HepG2 (cell line): ENCODE measurements around the gene NUP153. TPM values are rescaled to one million over a fixed set of nuclear protein-coding genes. Genes with fewer than 3 reads are reported as not detected.

Experiments
- ARID3A ChIP-seq: IDR thresholded peaks from 2 replicates; pipeline ENCODE4 v1.6.1; 2012; ENCODE audit warnings: low read depth, low read length, improper control_type of control experiment
- ARID4A ChIP-seq: sonication (generic); formaldehyde crosslinking; IDR thresholded peaks from 2 replicates; pipeline ENCODE4 v1.5.0; 2020; ENCODE audit warnings: mild to moderate bottlenecking, missing genetic modification reagents, borderline replicate concordance
- EP300 ChIP-seq, 3 experiments: sonication (generic) in 1 of 3; formaldehyde crosslinking in 1 of 3; IDR thresholded peaks; 2 replicates each; pipeline versions ENCODE4 v1.5.1 to v1.6.1; 2011 to 2020; ENCODE audit warnings: low read depth in 2 of 3, low read length in 2 of 3, borderline replicate concordance in 1 of 3, improper control_type of control experiment in 1 of 3, mild to moderate bottlenecking in 1 of 3, missing genetic modification reagents in 1 of 3, moderate library complexity in 1 of 3
- FOXJ3 ChIP-seq: sonication (generic); formaldehyde crosslinking; IDR thresholded peaks from 2 replicates; pipeline ENCODE4 v1.4.0; 2020; ENCODE audit warnings: missing genetic modification reagents, mild to moderate bottlenecking, borderline replicate concordance
- FOXP1 ChIP-seq, 2 experiments: fragments of 450-650 bp in 1 of 2; IDR thresholded peaks; 2 replicates each; pipeline ENCODE4 v1.6.1; 2017 to 2018; ENCODE audit warnings: antibody characterized with exemption in 1 of 2
- GATAD2A ChIP-seq: IDR thresholded peaks from 2 replicates; pipeline ENCODE4 v1.6.1; 2016
- HDAC2 ChIP-seq: sonication (generic); formaldehyde crosslinking; IDR thresholded peaks from 2 replicates; pipeline ENCODE4 v1.4.0; 2020; ENCODE audit warnings: missing genetic modification reagents
- HNF4G ChIP-seq, 2 experiments: sonication (generic) in 1 of 2; formaldehyde crosslinking in 1 of 2; IDR thresholded peaks; 2 replicates each; pipeline versions ENCODE4 v1.4.0 to v1.6.1; 2011 to 2020; ENCODE audit warnings: borderline replicate concordance in 2 of 2, low read depth in 2 of 2, mild to moderate bottlenecking in 2 of 2, low read length in 1 of 2, missing genetic modification reagents in 1 of 2, moderate library complexity in 1 of 2
- HOXA9 ChIP-seq: sonication (generic); formaldehyde crosslinking; IDR thresholded peaks from 2 replicates; pipeline ENCODE4 v1.8.1; 2022; ENCODE audit warnings: missing genetic modification reagents, mild to moderate bottlenecking, moderate library complexity, borderline replicate concordance
- MIXL1 ChIP-seq: IDR thresholded peaks from 2 replicates; pipeline ENCODE4 v1.6.1; 2016
- MXD4 ChIP-seq: IDR thresholded peaks from 2 replicates; pipeline ENCODE4 v1.6.1; 2016; ENCODE audit warnings: mild to moderate bottlenecking, missing biosample characterization, missing genetic modification reagents
- POLR2A ChIP-seq, 2 experiments: IDR thresholded peaks; 2 replicates each; pipeline ENCODE4 v1.6.1; 2011; ENCODE audit warnings: low read depth in 2 of 2, low read length in 2 of 2, mild to moderate bottlenecking in 1 of 2, moderate library complexity in 1 of 2; ENCODE audit not compliant: insufficient read depth in 1 of 2
- POLR2AphosphoS2 ChIP-seq: IDR thresholded peaks from 2 replicates; pipeline ENCODE4 v1.6.1; 2011; ENCODE audit warnings: low read depth, low read length, improper control_type of control experiment
- RXRB ChIP-seq: IDR thresholded peaks from 2 replicates; pipeline ENCODE4 v1.6.1; 2016; ENCODE audit warnings: borderline replicate concordance, missing genetic modification reagents, missing compliant biosample characterization
- SALL2 ChIP-seq: sonication (generic); formaldehyde crosslinking; IDR thresholded peaks from 2 replicates; pipeline ENCODE4 v1.8.1; 2023; ENCODE audit warnings: mild to moderate bottlenecking, missing genetic modification reagents, inconsistent platforms
- polyA plus RNA-seq, 8 experiments: library from polyadenylated mRNA; depleted of rRNA in 3 of 8; stranded (reverse) in 7 of 8; unstranded in 1 of 8; fragments of >200 nt; fragmentation: Illumina TruSeq in 4 of 8; extraction: Trizol in 4 of 8; gene quantifications; 2 replicates each; pipeline versions ENCODE4 v1.2.1 to v1.2.3, GENCODE V29; 2011 to 2016; ENCODE audit warnings: low read depth in 4 of 8, missing spikeins in 1 of 8, mixed read lengths in 1 of 8; ENCODE audit not compliant: insufficient read depth in 1 of 8
- total RNA-seq, 5 experiments: library from RNA; depleted of rRNA; stranded (reverse); fragments of >200 nt; fragmentation: Illumina TruSeq; extraction: Trizol; gene quantifications; 2 replicates each; pipeline ENCODE4 v1.2.3, GENCODE V29; 2016; ENCODE audit warnings: low read depth in 1 of 5
- TF ChIP-seq, protein P1 (sequence below): sonication (generic); formaldehyde crosslinking; IDR thresholded peaks from 2 replicates; pipeline ENCODE4 v1.4.0; 2020; ENCODE audit warnings: missing genetic modification reagents
- TF ChIP-seq, protein P2 (sequence below): sonication (generic); formaldehyde crosslinking; conservative IDR thresholded peaks from 2 replicates; pipeline ENCODE4 v1.4.0; 2020; ENCODE audit warnings: mild to moderate bottlenecking, missing genetic modification reagents, moderate library complexity

NUP153 gene
- total and polyA plus RNA-seq, 2 of the 13 experiments (the other 11 are each of a cell fraction or from before 2014, with no cell fraction given) = 29.8 to 55.2 TPM

DNA sequence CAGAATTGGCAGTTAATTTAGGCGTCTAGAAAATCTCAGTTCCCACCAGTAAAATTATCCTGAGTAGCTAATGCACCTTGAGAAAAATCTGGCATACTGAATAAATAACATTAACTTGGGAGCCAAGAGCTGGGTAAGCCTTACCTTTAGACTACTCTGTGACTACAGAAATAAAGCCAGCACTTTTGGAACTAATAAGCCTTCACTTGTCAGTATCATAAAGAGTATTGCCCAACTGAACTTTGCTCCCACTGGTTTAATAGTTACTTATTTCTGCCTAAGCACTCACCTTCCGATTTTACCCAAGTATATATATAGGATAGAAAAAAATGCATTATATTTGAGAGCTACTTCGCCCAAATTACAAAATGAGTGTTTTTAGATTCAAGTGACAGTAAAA, 95.9 kb downstream of the NUP153 start (continued):
- no peak for TF ChIP-seq ARID4A
- TF ChIP-seq HOXA9 (CRISPR knock-in tag) = no peak
- TF ChIP-seq, protein P1, sequence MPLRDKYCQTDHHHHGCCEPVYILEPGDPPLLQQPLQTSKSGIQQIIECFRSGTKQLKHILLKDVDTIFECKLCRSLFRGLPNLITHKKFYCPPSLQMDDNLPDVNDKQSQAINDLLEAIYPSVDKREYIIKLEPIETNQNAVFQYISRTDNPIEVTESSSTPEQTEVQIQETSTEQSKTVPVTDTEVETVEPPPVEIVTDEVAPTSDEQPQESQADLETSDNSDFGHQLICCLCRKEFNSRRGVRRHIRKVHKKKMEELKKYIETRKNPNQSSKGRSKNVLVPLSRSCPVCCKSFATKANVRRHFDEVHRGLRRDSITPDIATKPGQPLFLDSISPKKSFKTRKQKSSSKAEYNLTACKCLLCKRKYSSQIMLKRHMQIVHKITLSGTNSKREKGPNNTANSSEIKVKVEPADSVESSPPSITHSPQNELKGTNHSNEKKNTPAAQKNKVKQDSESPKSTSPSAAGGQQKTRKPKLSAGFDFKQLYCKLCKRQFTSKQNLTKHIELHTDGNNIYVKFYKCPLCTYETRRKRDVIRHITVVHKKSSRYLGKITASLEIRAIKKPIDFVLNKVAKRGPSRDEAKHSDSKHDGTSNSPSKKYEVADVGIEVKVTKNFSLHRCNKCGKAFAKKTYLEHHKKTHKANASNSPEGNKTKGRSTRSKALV (CRISPR knock-in tag) = peak; percentile 52; the same call in 1 of the 2 replicates
- peak; percentile 84 for TF ChIP-seq HNF4G (IDR thresholded peaks at IDR 0.05; ENCODE audit: borderline replicate concordance, low read depth, low read length)
- no peak for TF ChIP-seq HNF4G (CRISPR knock-in tag; IDR thresholded peaks at IDR 0.05; ENCODE audit: borderline replicate concordance, low read depth)
- peak; percentile 68; the same call in 1 of the 2 replicates for TF ChIP-seq GATAD2A (CRISPR knock-in tag)
- peak; percentile 67 for TF ChIP-seq MIXL1 (CRISPR knock-in tag)
- TF ChIP-seq RXRB (CRISPR knock-in tag) = peak; percentile 15; the same call in 1 of the 2 replicates
- peak; percentile 93 for TF ChIP-seq ARID3A
- TF ChIP-seq, protein P2, sequence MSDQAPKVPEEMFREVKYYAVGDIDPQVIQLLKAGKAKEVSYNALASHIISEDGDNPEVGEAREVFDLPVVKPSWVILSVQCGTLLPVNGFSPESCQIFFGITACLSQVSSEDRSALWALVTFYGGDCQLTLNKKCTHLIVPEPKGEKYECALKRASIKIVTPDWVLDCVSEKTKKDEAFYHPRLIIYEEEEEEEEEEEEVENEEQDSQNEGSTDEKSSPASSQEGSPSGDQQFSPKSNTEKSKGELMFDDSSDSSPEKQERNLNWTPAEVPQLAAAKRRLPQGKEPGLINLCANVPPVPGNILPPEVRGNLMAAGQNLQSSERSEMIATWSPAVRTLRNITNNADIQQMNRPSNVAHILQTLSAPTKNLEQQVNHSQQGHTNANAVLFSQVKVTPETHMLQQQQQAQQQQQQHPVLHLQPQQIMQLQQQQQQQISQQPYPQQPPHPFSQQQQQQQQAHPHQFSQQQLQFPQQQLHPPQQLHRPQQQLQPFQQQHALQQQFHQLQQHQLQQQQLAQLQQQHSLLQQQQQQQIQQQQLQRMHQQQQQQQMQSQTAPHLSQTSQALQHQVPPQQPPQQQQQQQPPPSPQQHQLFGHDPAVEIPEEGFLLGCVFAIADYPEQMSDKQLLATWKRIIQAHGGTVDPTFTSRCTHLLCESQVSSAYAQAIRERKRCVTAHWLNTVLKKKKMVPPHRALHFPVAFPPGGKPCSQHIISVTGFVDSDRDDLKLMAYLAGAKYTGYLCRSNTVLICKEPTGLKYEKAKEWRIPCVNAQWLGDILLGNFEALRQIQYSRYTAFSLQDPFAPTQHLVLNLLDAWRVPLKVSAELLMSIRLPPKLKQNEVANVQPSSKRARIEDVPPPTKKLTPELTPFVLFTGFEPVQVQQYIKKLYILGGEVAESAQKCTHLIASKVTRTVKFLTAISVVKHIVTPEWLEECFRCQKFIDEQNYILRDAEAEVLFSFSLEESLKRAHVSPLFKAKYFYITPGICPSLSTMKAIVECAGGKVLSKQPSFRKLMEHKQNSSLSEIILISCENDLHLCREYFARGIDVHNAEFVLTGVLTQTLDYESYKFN = peak; percentile 40; the same call in 1 of the 2 replicates
- TF ChIP-seq EP300 (IDR thresholded peaks at IDR 0.05; ENCODE audit: low read depth in 2 of 2, low read length in 2 of 2) = peak in 1 of 2 experiments; percentile 55; a peak in 1 of 4 replicates
- no peak for TF ChIP-seq EP300 (CRISPR knock-in tag; IDR thresholded peaks at IDR 0.05; ENCODE audit: borderline replicate concordance)
- 0 out of 2 replicates have a peak, but pooled peaks have one; percentile 24 for TF ChIP-seq FOXJ3 (CRISPR knock-in tag)
- TF ChIP-seq HDAC2 (CRISPR knock-in tag) = no peak
- peak in 1 of 2 experiments; percentile 40; a peak in 1 of 4 replicates for TF ChIP-seq POLR2A (IDR thresholded peaks at IDR 0.05; ENCODE audit: insufficient read depth in 1 of 2, low read depth in 2 of 2, low read length in 2 of 2)
- TF ChIP-seq MXD4 (CRISPR knock-in tag) = peak; percentile 23; the same call in 1 of the 2 replicates
- TF ChIP-seq POLR2AphosphoS2 = 0 out of 2 replicates have a peak, but pooled peaks have one; percentile 64
- TF ChIP-seq SALL2 (CRISPR knock-in tag) = 0 out of 2 replicates have a peak, but pooled peaks have one; percentile 34
- TF ChIP-seq FOXP1 (IDR thresholded peaks at IDR 0.05) = no peak
- no peak for TF ChIP-seq FOXP1 (CRISPR knock-in tag; IDR thresholded peaks at IDR 0.05)
